22Rv1 (cell line): ENCODE results near the gene RNF166.
A peak's percentile ranks its signal among the peaks of the same experiment; 100 is the strongest.

ENCODE experiments used
- H3K27ac ChIP-seq: fragments of 450-650 bp; 2 replicates; pipeline ENCODE4 v1.5.1; 2017
- CTCF ChIP-seq: fragments of 450-650 bp; IDR thresholded peaks from 2 replicates; pipeline ENCODE4 v1.5.1; 2017; ENCODE audit warnings: mild to moderate bottlenecking
- ZFX ChIP-seq: fragments of 450-650 bp; IDR thresholded peaks from 2 replicates; pipeline ENCODE4 v1.6.1; 2017; ENCODE audit warnings: antibody characterized with exemption, borderline replicate concordance

The RNF166 gene

GRCh38 chr16:88735121-88735520, 28.9 kb upstream of the RNF166 start:
- no peak overlapping the region for H3K27ac ChIP-seq
- no peak for TF ChIP-seq CTCF
- TF ChIP-seq ZFX: no peak

- no peak for TF ChIP-seq CTCF
- TF ChIP-seq ZFX: no peak
These were observed 28.1 kb upstream of the RNF166 start for GRCh38 chr16:88734361-88734728.

GRCh38 chr16:88733630-88734360, 27.6 kb upstream of the RNF166 start:
- H3K27ac ChIP-seq: no peak overlapping the region
- TF ChIP-seq CTCF: no peak
- TF ChIP-seq ZFX: no peak

More at GRCh38 chr16:88734361-88734728, 28.1 kb upstream of the RNF166 start:
- H3K27ac ChIP-seq: no peak overlapping the region

- TF ChIP-seq ZFX (no peak), CTCF (no peak)
- H3K27ac ChIP-seq: 0 out of 2 replicates have a peak overlapping the region, but pooled peaks have one; percentile 23
These were observed 26.7 kb upstream of the RNF166 start for GRCh38 chr16:88732961-88733294.

- TF ChIP-seq ZFX: no peak
- TF ChIP-seq CTCF: no peak
- peak overlapping the region; percentile 23; the same call in 1 of the 2 replicates for H3K27ac ChIP-seq
These were observed 26.2 kb upstream of the RNF166 start for GRCh38 chr16:88732172-88732960.

GRCh38 chr16:88731699-88732098, 25.5 kb upstream of the RNF166 start:
- TF ChIP-seq CTCF (no peak), ZFX (no peak)
- 0 out of 2 replicates have a peak overlapping the region, but pooled peaks have one; percentile 23 for H3K27ac ChIP-seq
